Natural killer cell (primary cell): Measurements from ENCODE around the gene NSF. TPM values are rescaled to one million over a fixed set of nuclear protein-coding genes. Genes with fewer than 3 reads are reported as not detected.

Source experiments
- ATAC-seq, 3 donors: fragments of 150-1000 bp in 2 of 3; fragments of 200-7000 bp in 1 of 3; cut with Tn5 transposase; 1 replicate in 1 of 3; 2 replicates in 2 of 3; pipeline ENCODE4 v1.10.0; 2021; ENCODE audit warnings: mild to moderate bottlenecking in 2 of 3, moderate library complexity in 2 of 3
- DNase-seq, 2 donors: peaks; one replicate each; pipeline versions ENCODE4 v3.0.0 to v3.0.0-alpha.2; 2013 to 2021; ENCODE audit warnings: mixed read lengths in 1 of 2
- H3K27ac ChIP-seq: one replicate; pipeline ENCODE4 v1.5.1; 2013; ENCODE audit warnings: mild to moderate bottlenecking, low read length
- H3K27me3 ChIP-seq: one replicate; pipeline ENCODE4 v1.6.1; 2013; ENCODE audit warnings: low read length; ENCODE audit not compliant: control insufficient read depth, insufficient read depth
- H3K36me3 ChIP-seq: one replicate; pipeline ENCODE4 v1.6.1; 2013; ENCODE audit warnings: low read length; ENCODE audit not compliant: control insufficient read depth, insufficient read depth
- H3K4me1 ChIP-seq: one replicate; pipeline ENCODE4 v1.6.1; 2013; ENCODE audit warnings: low read length; ENCODE audit not compliant: control insufficient read depth, insufficient read depth
- H3K4me3 ChIP-seq: one replicate; pipeline ENCODE4 v1.5.1; 2013; ENCODE audit warnings: low read length
- H3K9me3 ChIP-seq: one replicate; pipeline ENCODE4 v1.6.1; 2013; ENCODE audit warnings: low read length; ENCODE audit not compliant: control insufficient read depth, insufficient read depth
- H3K27ac Mint-ChIP-seq, 2 donors: one replicate each; pipeline ENCODE4 v1.8.0; 2022; ENCODE audit warnings: mild to moderate bottlenecking in 2 of 2, mixed read lengths in 2 of 2, moderate library complexity in 1 of 2
- H3K27me3 Mint-ChIP-seq, 2 donors: one replicate each; pipeline ENCODE4 v1.8.0; 2022; ENCODE audit warnings: low read depth in 2 of 2, mixed read lengths in 2 of 2
- H3K36me3 Mint-ChIP-seq: one replicate; pipeline ENCODE4 v1.8.0; 2022; ENCODE audit warnings: mixed read lengths
- H3K4me1 Mint-ChIP-seq, 2 donors: one replicate each; pipeline ENCODE4 v1.8.0; 2022; ENCODE audit warnings: mixed read lengths in 2 of 2
- H3K4me3 Mint-ChIP-seq: one replicate; pipeline ENCODE4 v1.8.0; 2022; ENCODE audit warnings: mild to moderate bottlenecking, moderate library complexity, mixed read lengths
- H3K9me3 Mint-ChIP-seq, 2 donors: one replicate each; pipeline ENCODE4 v1.8.0; 2022; ENCODE audit warnings: mixed read lengths in 2 of 2
- WGBS: methylation state at CpG from one replicate; pipeline ENCODE4 v1.1.7; 2013; ENCODE audit warnings: missing lambda C conversion rate; ENCODE audit not compliant: insufficient coverage; 5-methylcytosine and 5-hydroxymethylcytosine counted together
- intact Hi-C: fragments of 100-400 bp; cut with micrococcal nuclease; formaldehyde crosslinking; loops from one replicate; pipeline ENCODE4 v1.14.2; 2022
- total RNA-seq, 4 donors: library from RNA; stranded (reverse); fragments of 120-200 nt in 1 of 4; gene quantifications; one replicate each; pipeline versions ENCODE4 v1.2.3 to v1.2.4, GENCODE V29; 2013 to 2022
- TF ChIP-seq, protein P1 (sequence below): fragments of 200-600 bp; IDR thresholded peaks from one replicate; pipeline ENCODE4 v1.8.0; 2022; ENCODE audit warnings: antibody characterized with exemption

Gene NSF
- total RNA-seq, 3 donors from 2014 or later (not counting 1 experiment from before 2014, with no cell fraction given) = 32.2 to 45.1 (median 39.9) TPM

DNA sequence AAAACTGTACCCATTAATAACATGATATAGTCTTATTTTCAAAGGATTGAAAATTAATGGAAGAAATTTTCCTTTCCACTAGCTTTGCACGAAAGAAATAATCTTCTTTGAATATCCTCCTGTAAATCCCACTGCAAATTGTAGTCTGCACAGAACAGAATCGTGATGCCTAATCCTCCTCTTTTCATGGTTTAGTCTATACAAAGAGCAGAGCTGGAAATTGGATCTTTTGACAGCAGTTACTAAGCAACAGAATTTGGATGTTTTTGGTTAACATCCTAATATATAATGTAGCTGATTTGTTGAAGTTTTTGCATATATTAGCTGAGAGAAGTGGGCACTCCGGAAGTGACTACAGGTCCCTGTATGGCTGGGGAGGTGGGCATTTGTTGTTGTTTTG is 129.4 kb downstream of the NSF start:
- intact Hi-C loops = no loop called here
- Mint-ChIP-seq H3K36me3 (peaks cover 17% of the 10 kb centered on the region), H3K27ac (no peak overlapping the region), H3K9me3 (no peaks in the 10 kb centered on the region), H3K4me3 (no peak overlapping the region), H3K27me3 (no peaks in the 10 kb centered on the region), H3K4me1 (peaks cover 0 to 6% of the 10 kb centered on the region in 2 donors)
- TF ChIP-seq, protein P1, sequence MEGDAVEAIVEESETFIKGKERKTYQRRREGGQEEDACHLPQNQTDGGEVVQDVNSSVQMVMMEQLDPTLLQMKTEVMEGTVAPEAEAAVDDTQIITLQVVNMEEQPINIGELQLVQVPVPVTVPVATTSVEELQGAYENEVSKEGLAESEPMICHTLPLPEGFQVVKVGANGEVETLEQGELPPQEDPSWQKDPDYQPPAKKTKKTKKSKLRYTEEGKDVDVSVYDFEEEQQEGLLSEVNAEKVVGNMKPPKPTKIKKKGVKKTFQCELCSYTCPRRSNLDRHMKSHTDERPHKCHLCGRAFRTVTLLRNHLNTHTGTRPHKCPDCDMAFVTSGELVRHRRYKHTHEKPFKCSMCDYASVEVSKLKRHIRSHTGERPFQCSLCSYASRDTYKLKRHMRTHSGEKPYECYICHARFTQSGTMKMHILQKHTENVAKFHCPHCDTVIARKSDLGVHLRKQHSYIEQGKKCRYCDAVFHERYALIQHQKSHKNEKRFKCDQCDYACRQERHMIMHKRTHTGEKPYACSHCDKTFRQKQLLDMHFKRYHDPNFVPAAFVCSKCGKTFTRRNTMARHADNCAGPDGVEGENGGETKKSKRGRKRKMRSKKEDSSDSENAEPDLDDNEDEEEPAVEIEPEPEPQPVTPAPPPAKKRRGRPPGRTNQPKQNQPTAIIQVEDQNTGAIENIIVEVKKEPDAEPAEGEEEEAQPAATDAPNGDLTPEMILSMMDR = no peak
- WGBS = 97% methylated on average over 3 of the region's 3 CpGs
- peaks cover 17% of the 10 kb centered on the region for H3K36me3 ChIP-seq
- no peak overlapping the region for H3K27ac ChIP-seq
- no peak for ATAC-seq
- H3K4me1 ChIP-seq = no peaks in the 10 kb centered on the region
- DNase-seq = no peak
- no peak overlapping the region for H3K4me3 ChIP-seq
- H3K9me3 ChIP-seq = no peaks in the 10 kb centered on the region
- no peaks in the 10 kb centered on the region for H3K27me3 ChIP-seq

DNA sequence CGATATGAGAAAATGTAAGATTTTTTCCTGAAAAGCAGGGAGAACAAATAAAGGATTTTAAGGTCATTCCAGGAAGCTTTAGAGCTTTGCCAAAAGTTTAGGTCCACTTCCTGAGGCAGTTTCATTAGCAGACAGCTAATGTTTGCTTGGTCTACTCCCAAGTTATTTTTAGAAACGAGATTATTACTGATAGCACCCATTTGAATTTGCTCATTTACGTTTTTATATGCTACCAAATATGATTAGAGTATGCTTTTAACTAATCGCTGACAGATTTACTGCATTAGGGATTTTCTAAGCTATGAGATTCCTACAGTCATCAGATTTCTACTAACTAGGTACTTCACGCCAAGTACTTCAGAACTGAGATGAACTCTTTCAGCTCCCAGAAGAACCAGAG is 129.9 kb downstream of the NSF start:
- WGBS = 100% methylated on average over 5 of the region's 5 CpGs
- ATAC-seq = no peak
- Histone ChIP-seq H3K4me3 (no peak overlapping the region), H3K27me3 (no peaks in the 10 kb centered on the region), H3K36me3 (peaks cover 16% of the 10 kb centered on the region), H3K4me1 (no peaks in the 10 kb centered on the region), H3K27ac (no peak overlapping the region), H3K9me3 (no peaks in the 10 kb centered on the region)
- no peak for DNase-seq
- H3K9me3 Mint-ChIP-seq = no peaks in the 10 kb centered on the region
- H3K27ac Mint-ChIP-seq = no peak overlapping the region
- peaks cover 0 to 6% of the 10 kb centered on the region in 2 donors for H3K4me1 Mint-ChIP-seq
- no peak overlapping the region for H3K4me3 Mint-ChIP-seq
- no peaks in the 10 kb centered on the region for H3K27me3 Mint-ChIP-seq
- peaks cover 17% of the 10 kb centered on the region for H3K36me3 Mint-ChIP-seq
- TF ChIP-seq, protein P1 = no peak
- intact Hi-C loops = no loop called here

DNA sequence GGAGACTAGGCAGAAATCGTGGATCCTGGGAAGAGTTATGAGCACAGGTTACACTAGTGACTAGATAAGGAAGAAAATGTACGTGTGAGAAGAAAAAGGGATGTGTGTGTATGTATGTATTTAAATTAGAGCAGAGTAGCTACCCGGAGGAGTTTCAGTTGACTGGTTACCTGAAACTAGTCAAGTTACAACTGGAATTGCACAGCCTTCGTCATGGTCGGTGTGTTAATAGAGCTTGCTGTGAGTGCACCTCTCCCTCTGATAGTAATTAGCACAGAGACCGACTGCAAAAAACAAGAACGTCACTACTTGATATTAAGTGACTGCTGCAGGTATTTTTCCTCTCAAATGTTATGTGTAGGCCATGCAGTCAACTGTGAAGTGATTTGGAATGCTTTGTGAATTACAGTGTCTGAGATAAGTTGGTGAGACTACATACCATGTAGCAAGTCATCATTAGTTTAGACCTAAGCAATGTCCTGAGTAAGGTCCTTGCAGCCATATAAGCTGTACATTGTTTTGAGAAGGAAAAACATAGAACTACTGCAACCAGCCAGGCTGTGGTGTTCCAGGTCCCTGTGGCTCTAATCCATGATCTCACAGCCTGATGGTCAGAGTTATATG is 132.3 kb downstream of the NSF start:
- no peak overlapping the region for H3K4me3 ChIP-seq
- H3K9me3 Mint-ChIP-seq = no peaks in the 10 kb centered on the region
- no peaks in the 10 kb centered on the region for H3K27me3 ChIP-seq
- H3K4me1 ChIP-seq = no peaks in the 10 kb centered on the region
- ATAC-seq (no peak), DNase-seq (no peak)
- peaks cover 17% of the 10 kb centered on the region for H3K36me3 Mint-ChIP-seq
- TF ChIP-seq, protein P1 = no peak
- H3K27ac ChIP-seq = no peak overlapping the region
- H3K27ac Mint-ChIP-seq = no peak overlapping the region
- WGBS = 76% methylated on average over 7 of the region's 7 CpGs
- H3K9me3 ChIP-seq = no peaks in the 10 kb centered on the region
- H3K4me3 Mint-ChIP-seq = no peak overlapping the region
- H3K4me1 Mint-ChIP-seq = peaks cover 0 to 6% of the 10 kb centered on the region in 2 donors
- intact Hi-C loops = no loop called here
- H3K36me3 ChIP-seq = peaks cover 20% of the 10 kb centered on the region
- no peaks in the 10 kb centered on the region for H3K27me3 Mint-ChIP-seq

DNA sequence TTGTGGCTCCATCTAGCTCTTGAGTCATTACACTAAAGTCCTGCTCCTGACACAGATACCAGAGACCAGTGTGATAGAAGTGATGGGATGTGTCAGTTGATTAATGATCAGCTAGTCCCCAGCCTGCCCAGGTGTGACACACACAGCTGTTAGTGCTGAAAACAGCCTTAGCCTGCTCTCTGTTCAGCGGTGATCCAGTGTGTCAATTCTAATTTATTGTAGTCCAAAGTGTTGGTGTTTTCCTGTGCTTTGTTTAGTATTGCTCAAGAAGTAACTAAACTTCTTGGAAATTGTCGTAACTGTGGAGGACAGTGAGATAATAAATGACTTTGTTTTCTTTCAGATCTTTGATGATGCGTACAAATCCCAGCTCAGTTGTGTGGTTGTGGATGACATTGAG is 135.7 kb downstream of the NSF start:
- ATAC-seq = no peak
- Mint-ChIP-seq H3K27ac (no peak overlapping the region), H3K36me3 (peaks cover 21% of the 10 kb centered on the region), H3K4me3 (no peak overlapping the region), H3K27me3 (no peaks in the 10 kb centered on the region), H3K4me1 (peaks cover 0 to 3% of the 10 kb centered on the region in 2 donors), H3K9me3 (no peaks in the 10 kb centered on the region)
- no peak overlapping the region for H3K4me3 ChIP-seq
- H3K4me1 ChIP-seq = no peaks in the 10 kb centered on the region
- no peaks in the 10 kb centered on the region for H3K27me3 ChIP-seq
- no peaks in the 10 kb centered on the region for H3K9me3 ChIP-seq
- H3K36me3 ChIP-seq = peaks cover 15% of the 10 kb centered on the region
- no peak overlapping the region for H3K27ac ChIP-seq
- no peak for DNase-seq
- 94% methylated on average over 3 of the region's 3 CpGs for WGBS
- TF ChIP-seq, protein P1 = no peak
- intact Hi-C loops = no loop called here
